Right lobe of liver (tissue), 4 donors: ENCODE results near the gene METAP2.

Experiments
- POLR2A ChIP-seq: fragments of 450-650 bp; IDR thresholded peaks from one replicate; pipeline ENCODE4 v1.6.1; 2017; ENCODE audit warnings: antibody characterized with exemption, mild to moderate bottlenecking
- TF ChIP-seq, protein P1 (sequence below), 4 donors: fragments of 200-600 bp in 3 of 4; fragments of 450-650 bp in 1 of 4; IDR thresholded peaks; one replicate each; pipeline versions ENCODE4 v1.5.1 to v1.8.0; 2016 to 2022; ENCODE audit warnings: antibody characterized with exemption in 4 of 4, mild to moderate bottlenecking in 2 of 4
- donor health status: DM: no; HTN: no; CAD: no.
- donor health status: DM: no; HTN: no; CAD: no.
- donor health status: DM: no; HTN: yes; CAD: no.

DNA sequence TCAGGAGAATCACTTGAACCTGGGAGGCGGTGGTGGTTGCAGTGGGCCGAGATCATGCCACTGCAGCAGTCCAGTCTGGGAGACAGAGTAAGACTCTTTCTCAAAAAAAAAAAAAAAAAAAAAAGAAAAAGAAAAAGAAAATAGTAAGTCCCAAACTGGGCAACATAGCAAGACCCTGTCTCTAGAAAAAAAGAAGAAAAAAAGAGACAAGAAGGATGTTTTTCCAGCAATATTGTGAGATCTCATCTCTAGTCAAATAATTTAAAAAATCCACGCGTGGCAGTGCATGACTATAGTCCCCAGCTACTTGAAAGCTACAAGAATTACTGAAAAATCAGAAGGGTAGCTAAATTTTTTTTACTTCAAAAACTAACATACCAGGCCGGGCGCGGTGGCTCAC lies 69.4 kb downstream of the METAP2 start:
- TF ChIP-seq, protein P1, sequence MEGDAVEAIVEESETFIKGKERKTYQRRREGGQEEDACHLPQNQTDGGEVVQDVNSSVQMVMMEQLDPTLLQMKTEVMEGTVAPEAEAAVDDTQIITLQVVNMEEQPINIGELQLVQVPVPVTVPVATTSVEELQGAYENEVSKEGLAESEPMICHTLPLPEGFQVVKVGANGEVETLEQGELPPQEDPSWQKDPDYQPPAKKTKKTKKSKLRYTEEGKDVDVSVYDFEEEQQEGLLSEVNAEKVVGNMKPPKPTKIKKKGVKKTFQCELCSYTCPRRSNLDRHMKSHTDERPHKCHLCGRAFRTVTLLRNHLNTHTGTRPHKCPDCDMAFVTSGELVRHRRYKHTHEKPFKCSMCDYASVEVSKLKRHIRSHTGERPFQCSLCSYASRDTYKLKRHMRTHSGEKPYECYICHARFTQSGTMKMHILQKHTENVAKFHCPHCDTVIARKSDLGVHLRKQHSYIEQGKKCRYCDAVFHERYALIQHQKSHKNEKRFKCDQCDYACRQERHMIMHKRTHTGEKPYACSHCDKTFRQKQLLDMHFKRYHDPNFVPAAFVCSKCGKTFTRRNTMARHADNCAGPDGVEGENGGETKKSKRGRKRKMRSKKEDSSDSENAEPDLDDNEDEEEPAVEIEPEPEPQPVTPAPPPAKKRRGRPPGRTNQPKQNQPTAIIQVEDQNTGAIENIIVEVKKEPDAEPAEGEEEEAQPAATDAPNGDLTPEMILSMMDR (IDR thresholded peaks at IDR 0.05) = no peak
- TF ChIP-seq POLR2A = no peak
